Measurements from ENCODE around the gene ANGPTL1. TPM values are rescaled to one million over a fixed set of nuclear protein-coding genes. Genes with fewer than 3 reads are reported as not detected.

Gene ANGPTL1
- total and polyA plus RNA-seq, 3 donors from 2014 or later: 5.0 to 18.4 (median 14.7) TPM

- Histone ChIP-seq H3K4me1 (no peaks in the 10 kb centered on the region), H3K27ac (no peak overlapping the region), H3K27me3 (no peaks in the 10 kb centered on the region), H3K9me3 (no peaks in the 10 kb centered on the region), H3K36me3 (ENCODE audit: low read depth, missing control alignments) (no peaks in the 10 kb centered on the region), H3K4me3 (no peak overlapping the region)
- intact Hi-C loops (cut with DNase I; ENCODE audit: low total_unique reads): no loop called here
- no peak for DNase-seq
- no peak for TF ChIP-seq CTCF (IDR thresholded peaks at IDR 0.05)
- no peak for TF ChIP-seq POLR2A (IDR thresholded peaks at IDR 0.05)
- 47 to 94% methylated on average over 1 of the region's 1 CpG for WGBS, 2 donors
Observed at GRCh38 chr1:178901482-178902125, 30.7 kb upstream of the ANGPTL1 start.

- no peaks in the 10 kb centered on the region for H3K27me3 ChIP-seq
- H3K27ac ChIP-seq: no peak overlapping the region
- 77 to 96% methylated on average over 2 of the region's 2 CpGs for WGBS, 2 donors
- H3K36me3 ChIP-seq (ENCODE audit: low read depth, missing control alignments): no peaks in the 10 kb centered on the region
- intact Hi-C loops (cut with DNase I; ENCODE audit: low total_unique reads): no loop called here
- H3K9me3 ChIP-seq: no peaks in the 10 kb centered on the region
- H3K4me3 ChIP-seq: no peak overlapping the region
- no peaks in the 10 kb centered on the region for H3K4me1 ChIP-seq
- no peak for DNase-seq
- no peak for TF ChIP-seq CTCF (IDR thresholded peaks at IDR 0.05)
- TF ChIP-seq POLR2A (IDR thresholded peaks at IDR 0.05): no peak
Observed at GRCh38 chr1:178899402-178899801, 28.5 kb upstream of the ANGPTL1 start.

GRCh38 chr1:178898401-178898800, 27.5 kb upstream of the ANGPTL1 start:
- Histone ChIP-seq H3K27me3 (no peaks in the 10 kb centered on the region), H3K36me3 (ENCODE audit: low read depth, missing control alignments) (no peaks in the 10 kb centered on the region), H3K9me3 (no peaks in the 10 kb centered on the region), H3K4me3 (no peak overlapping the region), H3K27ac (no peak overlapping the region), H3K4me1 (no peaks in the 10 kb centered on the region)
- no peak for TF ChIP-seq CTCF (IDR thresholded peaks at IDR 0.05)
- no peak for TF ChIP-seq POLR2A (IDR thresholded peaks at IDR 0.05)
- 97 to 100% methylated on average over 1 of the region's 1 CpG for WGBS, 2 donors
- intact Hi-C loops (cut with DNase I; ENCODE audit: low total_unique reads): no loop called here
- no peak for DNase-seq

- Histone ChIP-seq H3K4me3 (no peak overlapping the region), H3K27ac (no peak overlapping the region), H3K4me1 (no peaks in the 10 kb centered on the region), H3K9me3 (no peaks in the 10 kb centered on the region), H3K36me3 (ENCODE audit: low read depth, missing control alignments) (no peaks in the 10 kb centered on the region), H3K27me3 (no peaks in the 10 kb centered on the region)
- intact Hi-C loops (cut with DNase I; ENCODE audit: low total_unique reads): no loop called here
- TF ChIP-seq POLR2A (IDR thresholded peaks at IDR 0.05) (no peak), CTCF (IDR thresholded peaks at IDR 0.05) (no peak)
- no peak for DNase-seq
Observed at GRCh38 chr1:178895928-178896327, 25.1 kb upstream of the ANGPTL1 start.

GRCh38 chr1:178886551-178886950, 15.7 kb upstream of the ANGPTL1 start:
- intact Hi-C loops (cut with DNase I; ENCODE audit: low total_unique reads): no loop called here
- no peaks in the 10 kb centered on the region for H3K36me3 ChIP-seq (ENCODE audit: low read depth, missing control alignments)
- TF ChIP-seq CTCF (IDR thresholded peaks at IDR 0.05): no peak
- no peak for TF ChIP-seq POLR2A (IDR thresholded peaks at IDR 0.05)
- no peak overlapping the region for H3K27ac ChIP-seq
- H3K27me3 ChIP-seq: no peaks in the 10 kb centered on the region
- no peak for DNase-seq
- no peaks in the 10 kb centered on the region for H3K9me3 ChIP-seq
- WGBS, 2 donors: 95 to 97% methylated on average over 2 of the region's 2 CpGs
- no peak overlapping the region for H3K4me3 ChIP-seq
- no peaks in the 10 kb centered on the region for H3K4me1 ChIP-seq
